ENCODE measurements around the gene PHF14.

DNA sequence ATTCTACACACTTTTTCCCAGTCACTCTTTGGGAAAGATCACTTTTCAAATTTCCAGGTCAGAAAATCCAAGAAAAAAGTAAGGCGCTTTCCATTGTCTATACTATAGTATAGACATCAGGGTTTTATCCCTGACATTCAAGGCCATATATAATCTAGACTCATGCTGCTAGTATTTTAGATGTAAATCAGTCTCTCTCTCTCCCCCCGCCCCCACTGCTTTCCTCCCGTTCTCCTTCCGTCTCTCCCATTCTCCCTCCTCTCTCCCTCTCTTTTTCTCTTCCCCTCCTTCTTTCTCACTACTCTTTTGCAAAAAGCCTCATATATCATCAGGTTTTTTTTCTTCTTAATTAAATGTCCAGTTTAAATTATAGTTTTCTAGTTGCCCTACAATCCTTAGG, 154.8 kb downstream of the PHF14 start:
- TF ChIP-seq, protein P1, sequence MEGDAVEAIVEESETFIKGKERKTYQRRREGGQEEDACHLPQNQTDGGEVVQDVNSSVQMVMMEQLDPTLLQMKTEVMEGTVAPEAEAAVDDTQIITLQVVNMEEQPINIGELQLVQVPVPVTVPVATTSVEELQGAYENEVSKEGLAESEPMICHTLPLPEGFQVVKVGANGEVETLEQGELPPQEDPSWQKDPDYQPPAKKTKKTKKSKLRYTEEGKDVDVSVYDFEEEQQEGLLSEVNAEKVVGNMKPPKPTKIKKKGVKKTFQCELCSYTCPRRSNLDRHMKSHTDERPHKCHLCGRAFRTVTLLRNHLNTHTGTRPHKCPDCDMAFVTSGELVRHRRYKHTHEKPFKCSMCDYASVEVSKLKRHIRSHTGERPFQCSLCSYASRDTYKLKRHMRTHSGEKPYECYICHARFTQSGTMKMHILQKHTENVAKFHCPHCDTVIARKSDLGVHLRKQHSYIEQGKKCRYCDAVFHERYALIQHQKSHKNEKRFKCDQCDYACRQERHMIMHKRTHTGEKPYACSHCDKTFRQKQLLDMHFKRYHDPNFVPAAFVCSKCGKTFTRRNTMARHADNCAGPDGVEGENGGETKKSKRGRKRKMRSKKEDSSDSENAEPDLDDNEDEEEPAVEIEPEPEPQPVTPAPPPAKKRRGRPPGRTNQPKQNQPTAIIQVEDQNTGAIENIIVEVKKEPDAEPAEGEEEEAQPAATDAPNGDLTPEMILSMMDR (IDR thresholded peaks at IDR 0.05): no peak
- TF ChIP-seq ZFX (IDR thresholded peaks at IDR 0.05; ENCODE audit: borderline replicate concordance): no peak

All from 22Rv1 (cell line).